H9 (cell line): ENCODE measurements around the gene SLC23A1. TPM values are rescaled to one million over a fixed set of nuclear protein-coding genes. Genes with fewer than 3 reads are reported as not detected.

Experiments used
- DNase-seq: peaks from one replicate; pipeline ENCODE4 v3.0.0-alpha.2; 2017
- H2AFZ ChIP-seq: one replicate; pipeline ENCODE4 v1.6.1; 2013; ENCODE audit warnings: mild to moderate bottlenecking, low read length, control low read depth, moderate library complexity
- H2AK5ac ChIP-seq: 2 replicates; pipeline ENCODE4 v1.6.1; 2013; ENCODE audit warnings: low read length, control low read depth, mixed read lengths; ENCODE audit not compliant: insufficient read length
- H2BK120ac ChIP-seq: one replicate; pipeline ENCODE4 v1.6.1; 2013; ENCODE audit warnings: low read depth, mild to moderate bottlenecking, low read length, control low read depth, inconsistent platforms; ENCODE audit not compliant: poor library complexity, severe bottlenecking
- H2BK12ac ChIP-seq: 2 replicates; pipeline ENCODE4 v1.6.1; 2013; ENCODE audit warnings: low read length, control low read depth, mixed read lengths, low read depth; ENCODE audit not compliant: insufficient read length
- H2BK15ac ChIP-seq: 2 replicates; pipeline ENCODE4 v1.6.1; 2013; ENCODE audit warnings: low read depth, low read length, control low read depth
- H2BK20ac ChIP-seq: one replicate; pipeline ENCODE4 v1.6.1; 2013; ENCODE audit warnings: low read depth, mild to moderate bottlenecking, low read length, control low read depth, inconsistent platforms; ENCODE audit not compliant: poor library complexity, severe bottlenecking
- H2BK5ac ChIP-seq: 2 replicates; pipeline ENCODE4 v1.6.1; 2013; ENCODE audit warnings: low read length, control low read depth, mixed read lengths; ENCODE audit not compliant: insufficient read length
- H3K14ac ChIP-seq: 2 replicates; pipeline ENCODE4 v1.6.1; 2013; ENCODE audit warnings: low read length, control low read depth; ENCODE audit not compliant: insufficient read depth
- H3K18ac ChIP-seq: 2 replicates; pipeline ENCODE4 v1.6.1; 2013; ENCODE audit warnings: low read depth, mild to moderate bottlenecking, mixed read lengths, low read length, control low read depth; ENCODE audit not compliant: insufficient read length
- H3K23ac ChIP-seq: 2 replicates; pipeline ENCODE4 v1.6.1; 2013; ENCODE audit warnings: low read length, control low read depth, mixed read lengths, low read depth; ENCODE audit not compliant: insufficient read length
- H3K23me2 ChIP-seq: 2 replicates; pipeline ENCODE4 v1.6.1; 2013; ENCODE audit warnings: low read depth, mild to moderate bottlenecking, mixed read lengths, low read length, control low read depth; ENCODE audit not compliant: insufficient read length, poor library complexity, severe bottlenecking
- H3K27ac ChIP-seq: 2 replicates; pipeline ENCODE4 v1.5.1; 2013; ENCODE audit warnings: low read length, control low read depth, mixed read lengths, low read depth; ENCODE audit not compliant: insufficient read length
- H3K27me3 ChIP-seq: 2 replicates; pipeline ENCODE4 v1.6.1; 2013; ENCODE audit warnings: low read length, control low read depth, inconsistent platforms; ENCODE audit not compliant: insufficient read depth
- H3K4ac ChIP-seq: 2 replicates; pipeline ENCODE4 v1.6.1; 2013; ENCODE audit warnings: low read depth, mild to moderate bottlenecking, control low read depth, inconsistent platforms, low read length, moderate library complexity
- H3K4me1 ChIP-seq: 2 replicates; pipeline ENCODE4 v1.6.1; 2013; ENCODE audit warnings: low read length, control low read depth, inconsistent platforms; ENCODE audit not compliant: insufficient read depth
- H3K4me2 ChIP-seq: 2 replicates; pipeline ENCODE4 v1.6.1; 2013; ENCODE audit warnings: low read length, control low read depth, mixed read lengths; ENCODE audit not compliant: insufficient read length, insufficient read depth
- H3K56ac ChIP-seq: 2 replicates; pipeline ENCODE4 v1.6.1; 2013; ENCODE audit warnings: low read depth, mild to moderate bottlenecking, mixed read lengths, low read length, control low read depth; ENCODE audit not compliant: insufficient read length
- H3K79me1 ChIP-seq: 2 replicates; pipeline ENCODE4 v1.6.1; 2013; ENCODE audit warnings: low read depth, mild to moderate bottlenecking, moderate library complexity, low read length, control low read depth, inconsistent platforms; ENCODE audit not compliant: insufficient read depth, poor library complexity, severe bottlenecking
- H3K79me2 ChIP-seq: 2 replicates; pipeline ENCODE4 v1.6.1; 2013; ENCODE audit warnings: low read length, control low read depth, inconsistent platforms; ENCODE audit not compliant: insufficient read depth
- H3K9ac ChIP-seq: 2 replicates; pipeline ENCODE4 v1.6.1; 2013; ENCODE audit warnings: low read length, control low read depth, mixed read lengths; ENCODE audit not compliant: insufficient read length; ENCODE audit errors: extremely low read depth
- H3K9me3 ChIP-seq: one replicate; pipeline ENCODE4 v1.6.1; 2013; ENCODE audit warnings: low read depth, low read length, inconsistent platforms; ENCODE audit not compliant: control insufficient read depth
- H3T11ph ChIP-seq: one replicate; pipeline ENCODE4 v1.6.1; 2013; ENCODE audit warnings: mild to moderate bottlenecking, low read length, control low read depth, inconsistent platforms
- H4K20me1 ChIP-seq: one replicate; pipeline ENCODE4 v1.6.1; 2013; ENCODE audit not compliant: control insufficient read depth, insufficient read length, insufficient read depth
- H4K5ac ChIP-seq: 2 replicates; pipeline ENCODE4 v1.6.1; 2013; ENCODE audit warnings: low read depth, mild to moderate bottlenecking, mixed read lengths, low read length, control low read depth; ENCODE audit not compliant: insufficient read length
- H4K8ac ChIP-seq: replicated peaks from 2 replicates; pipeline ENCODE4 v1.6.1; 2013; ENCODE audit warnings: low read length, control low read depth, mixed read lengths, low read depth; ENCODE audit not compliant: insufficient read length
- H4K91ac ChIP-seq: 2 replicates; pipeline ENCODE4 v1.6.1; 2013; ENCODE audit warnings: low read depth, mild to moderate bottlenecking, moderate library complexity, mixed read lengths, low read length, control low read depth; ENCODE audit not compliant: insufficient read length
- H3K27ac Mint-ChIP-seq, 3 experiments: 2 replicates in 2 of 3; 3 replicates in 1 of 3; pipeline ENCODE4 v1.8.0; 2020 to 2021; ENCODE audit warnings: mixed read lengths in 3 of 3, mild to moderate bottlenecking in 1 of 3, moderate library complexity in 1 of 3
- H3K27me3 Mint-ChIP-seq: 2 replicates; pipeline ENCODE4 v1.8.0; 2021; ENCODE audit warnings: low read depth, mild to moderate bottlenecking, moderate library complexity, mixed read lengths
- H3K36me3 Mint-ChIP-seq, 3 experiments: 2 replicates in 2 of 3; 3 replicates in 1 of 3; pipeline ENCODE4 v1.8.0; 2020 to 2021; ENCODE audit warnings: low read depth in 3 of 3, mixed read lengths in 3 of 3; ENCODE audit not compliant: insufficient read depth in 1 of 3
- H3K4me1 Mint-ChIP-seq, 2 experiments: 2 replicates each; pipeline ENCODE4 v1.8.0; 2020; ENCODE audit warnings: mixed read lengths in 2 of 2
- H3K4me3 Mint-ChIP-seq, 2 experiments: 2 replicates in 1 of 2; 3 replicates in 1 of 2; pipeline ENCODE4 v1.8.0; 2020 to 2021; ENCODE audit warnings: mild to moderate bottlenecking in 2 of 2, mixed read lengths in 2 of 2, moderate library complexity in 1 of 2
- H3K9me3 Mint-ChIP-seq, 2 experiments: 2 replicates in 1 of 2; 3 replicates in 1 of 2; pipeline ENCODE4 v1.8.0; 2020; ENCODE audit warnings: mild to moderate bottlenecking in 2 of 2, mixed read lengths in 2 of 2, moderate library complexity in 1 of 2
- WGBS: extraction: QIAGEN DNeasy Blood & Tissue Kit; methylation state at CpG from one replicate; pipeline ENCODE4 v1.1.7; 2013; ENCODE audit warnings: missing lambda C conversion rate, low lambda C conversion rate, mixed read lengths; ENCODE audit not compliant: insufficient read length; ENCODE audit errors: extremely low coverage; 5-methylcytosine and 5-hydroxymethylcytosine counted together
- total RNA-seq: library from RNA; stranded (reverse); gene quantifications from 2 replicates; pipeline ENCODE4 v1.2.1, GENCODE V29; 2021
- TF ChIP-seq, protein P1 (sequence below): fragments of 200-600 bp; sonication (generic); conservative IDR thresholded peaks from 3 replicates; pipeline ENCODE4 v1.8.0; 2021; ENCODE audit warnings: antibody characterized with exemption, mild to moderate bottlenecking

The SLC23A1 gene
- total RNA-seq, 1 experiment from 2014 or later = not detected

DNA sequence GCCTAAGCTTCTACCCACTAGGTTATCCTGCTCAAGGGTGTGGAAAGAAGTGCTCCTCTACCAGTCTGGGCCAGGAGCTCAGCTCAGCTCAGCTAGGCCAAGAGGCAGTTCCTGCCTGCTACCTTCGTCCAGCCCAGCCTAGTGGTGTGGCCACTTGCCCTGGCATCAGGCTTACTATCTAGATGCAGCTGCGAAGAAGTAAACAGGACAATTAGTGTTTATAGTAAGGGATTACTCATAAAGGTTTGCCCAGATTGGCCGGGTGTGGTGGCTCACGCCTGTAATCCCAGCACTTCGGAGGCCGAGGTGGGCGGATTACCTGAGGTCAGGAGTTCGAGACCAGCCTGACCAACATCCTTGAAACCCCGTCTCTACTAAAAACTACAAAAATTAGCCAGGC, 33.6 kb upstream of the SLC23A1 start:
- peaks cover 1% of the 10 kb centered on the region for H3K27me3 Mint-ChIP-seq

More for the DNA sequence above, 33.6 kb upstream of the SLC23A1 start:
- no peak overlapping the region for H3K14ac ChIP-seq
- H2BK15ac ChIP-seq = no peak overlapping the region
- H3K9me3 ChIP-seq = no peaks in the 10 kb centered on the region
- no peak overlapping the region for H3K4me2 ChIP-seq
- H4K5ac ChIP-seq = no peak overlapping the region
- Mint-ChIP-seq H3K27ac (no peak overlapping the region), H3K4me3 (no peak overlapping the region), H3K36me3 (peaks cover 0 to 45% (median 37%) of the 10 kb centered on the region in 3 experiments; a peak in 5 of 7 replicates), H3K4me1 (peaks cover 15 to 21% of the 10 kb centered on the region in 2 experiments), H3K9me3 (no peaks in the 10 kb centered on the region)
- no peak overlapping the region for H4K91ac ChIP-seq
- H3K56ac ChIP-seq = no peak overlapping the region
- H3K9ac ChIP-seq = no peak overlapping the region
- WGBS = no CpG with 5 or more reads among the region's 9 CpGs
- no peak overlapping the region for H3T11ph ChIP-seq
- no peaks in the 10 kb centered on the region for H4K20me1 ChIP-seq
- no peak for DNase-seq
- H3K18ac ChIP-seq = no peak overlapping the region
- H2AFZ ChIP-seq = no peak overlapping the region
- no peak overlapping the region for H2BK120ac ChIP-seq
- H3K4me1 ChIP-seq = no peaks in the 10 kb centered on the region
- TF ChIP-seq, protein P1, sequence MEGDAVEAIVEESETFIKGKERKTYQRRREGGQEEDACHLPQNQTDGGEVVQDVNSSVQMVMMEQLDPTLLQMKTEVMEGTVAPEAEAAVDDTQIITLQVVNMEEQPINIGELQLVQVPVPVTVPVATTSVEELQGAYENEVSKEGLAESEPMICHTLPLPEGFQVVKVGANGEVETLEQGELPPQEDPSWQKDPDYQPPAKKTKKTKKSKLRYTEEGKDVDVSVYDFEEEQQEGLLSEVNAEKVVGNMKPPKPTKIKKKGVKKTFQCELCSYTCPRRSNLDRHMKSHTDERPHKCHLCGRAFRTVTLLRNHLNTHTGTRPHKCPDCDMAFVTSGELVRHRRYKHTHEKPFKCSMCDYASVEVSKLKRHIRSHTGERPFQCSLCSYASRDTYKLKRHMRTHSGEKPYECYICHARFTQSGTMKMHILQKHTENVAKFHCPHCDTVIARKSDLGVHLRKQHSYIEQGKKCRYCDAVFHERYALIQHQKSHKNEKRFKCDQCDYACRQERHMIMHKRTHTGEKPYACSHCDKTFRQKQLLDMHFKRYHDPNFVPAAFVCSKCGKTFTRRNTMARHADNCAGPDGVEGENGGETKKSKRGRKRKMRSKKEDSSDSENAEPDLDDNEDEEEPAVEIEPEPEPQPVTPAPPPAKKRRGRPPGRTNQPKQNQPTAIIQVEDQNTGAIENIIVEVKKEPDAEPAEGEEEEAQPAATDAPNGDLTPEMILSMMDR = no peak
- no peak overlapping the region for H2BK12ac ChIP-seq
- H3K79me2 ChIP-seq = no peaks in the 10 kb centered on the region
- no peak overlapping the region for H3K4ac ChIP-seq
- no peak overlapping the region for H2BK20ac ChIP-seq
- no peak overlapping the region for H2AK5ac ChIP-seq
- no peaks in the 10 kb centered on the region for H3K23me2 ChIP-seq
- no peak overlapping the region for H3K27ac ChIP-seq
- no peaks in the 10 kb centered on the region for H3K79me1 ChIP-seq
- no peak overlapping the region for H3K23ac ChIP-seq
- H4K8ac ChIP-seq = no peak overlapping the region
- H2BK5ac ChIP-seq = no peak overlapping the region
- H3K27me3 ChIP-seq = no peaks in the 10 kb centered on the region
